ENCODE data around the gene CDIPT. TPM values are rescaled to one million over a fixed set of nuclear protein-coding genes. Genes with fewer than 3 reads are reported as not detected.

Gene CDIPT
- total and polyA plus RNA-seq, 2 of the 13 experiments (the other 11 are each of a cell fraction or from before 2014, with no cell fraction given) = 54.9 to 97.5 TPM

- TF ChIP-seq PCBP1 (IDR thresholded peaks at IDR 0.05; ENCODE audit: borderline replicate concordance, low read depth, low read length) (peak; percentile 67; the same call in 1 of the 2 replicates), ZNF549 (CRISPR knock-in tag; IDR thresholded peaks at IDR 0.05) (no peak), ZNF678 (CRISPR knock-in tag; IDR thresholded peaks at IDR 0.05) (peak; percentile 25; the same call in 1 of the 2 replicates), ZNF574 (CRISPR knock-in tag; IDR thresholded peaks at IDR 0.05) (peak; percentile 99), MIER2 (CRISPR knock-in tag; IDR thresholded peaks at IDR 0.05) (no peak), ZKSCAN1 (IDR thresholded peaks at IDR 0.05; ENCODE audit: low read length) (peak; percentile 68; the same call in 1 of the 2 replicates), MLX (CRISPR knock-in tag; IDR thresholded peaks at IDR 0.05) (no peak), ZBTB21 (CRISPR knock-in tag; IDR thresholded peaks at IDR 0.05) (peak; percentile 66; the same call in 1 of the 2 replicates), ATF1 (CRISPR knock-in tag; IDR thresholded peaks at IDR 0.05) (no peak; the same call in 1 of the 2 replicates), XBP1 (CRISPR knock-in tag; IDR thresholded peaks at IDR 0.05) (no peak), NRL (CRISPR knock-in tag; IDR thresholded peaks at IDR 0.05; ENCODE audit: borderline replicate concordance) (peak; percentile 95), SIN3A (IDR thresholded peaks at IDR 0.05; ENCODE audit: borderline replicate concordance, low read depth, low read length) (peak; percentile 52; the same call in 1 of the 2 replicates), ZMAT3 (CRISPR knock-in tag; conservative IDR thresholded peaks at IDR 0.05) (peak; percentile 95), SIX1 (CRISPR knock-in tag; IDR thresholded peaks at IDR 0.05; ENCODE audit: borderline replicate concordance) (0 out of 2 replicates have a peak, but pooled peaks have one; percentile 21), PHF5A (CRISPR knock-in tag; IDR thresholded peaks at IDR 0.05; ENCODE audit: low read depth, unreplicated experiment) (no peak), ZNF12 (CRISPR knock-in tag; IDR thresholded peaks at IDR 0.05) (peak; percentile 26; the same call in 1 of the 2 replicates), CHD2 (IDR thresholded peaks at IDR 0.05; ENCODE audit: low read depth, low read length) (peak; percentile 41)
- TF ChIP-seq, protein P1, sequence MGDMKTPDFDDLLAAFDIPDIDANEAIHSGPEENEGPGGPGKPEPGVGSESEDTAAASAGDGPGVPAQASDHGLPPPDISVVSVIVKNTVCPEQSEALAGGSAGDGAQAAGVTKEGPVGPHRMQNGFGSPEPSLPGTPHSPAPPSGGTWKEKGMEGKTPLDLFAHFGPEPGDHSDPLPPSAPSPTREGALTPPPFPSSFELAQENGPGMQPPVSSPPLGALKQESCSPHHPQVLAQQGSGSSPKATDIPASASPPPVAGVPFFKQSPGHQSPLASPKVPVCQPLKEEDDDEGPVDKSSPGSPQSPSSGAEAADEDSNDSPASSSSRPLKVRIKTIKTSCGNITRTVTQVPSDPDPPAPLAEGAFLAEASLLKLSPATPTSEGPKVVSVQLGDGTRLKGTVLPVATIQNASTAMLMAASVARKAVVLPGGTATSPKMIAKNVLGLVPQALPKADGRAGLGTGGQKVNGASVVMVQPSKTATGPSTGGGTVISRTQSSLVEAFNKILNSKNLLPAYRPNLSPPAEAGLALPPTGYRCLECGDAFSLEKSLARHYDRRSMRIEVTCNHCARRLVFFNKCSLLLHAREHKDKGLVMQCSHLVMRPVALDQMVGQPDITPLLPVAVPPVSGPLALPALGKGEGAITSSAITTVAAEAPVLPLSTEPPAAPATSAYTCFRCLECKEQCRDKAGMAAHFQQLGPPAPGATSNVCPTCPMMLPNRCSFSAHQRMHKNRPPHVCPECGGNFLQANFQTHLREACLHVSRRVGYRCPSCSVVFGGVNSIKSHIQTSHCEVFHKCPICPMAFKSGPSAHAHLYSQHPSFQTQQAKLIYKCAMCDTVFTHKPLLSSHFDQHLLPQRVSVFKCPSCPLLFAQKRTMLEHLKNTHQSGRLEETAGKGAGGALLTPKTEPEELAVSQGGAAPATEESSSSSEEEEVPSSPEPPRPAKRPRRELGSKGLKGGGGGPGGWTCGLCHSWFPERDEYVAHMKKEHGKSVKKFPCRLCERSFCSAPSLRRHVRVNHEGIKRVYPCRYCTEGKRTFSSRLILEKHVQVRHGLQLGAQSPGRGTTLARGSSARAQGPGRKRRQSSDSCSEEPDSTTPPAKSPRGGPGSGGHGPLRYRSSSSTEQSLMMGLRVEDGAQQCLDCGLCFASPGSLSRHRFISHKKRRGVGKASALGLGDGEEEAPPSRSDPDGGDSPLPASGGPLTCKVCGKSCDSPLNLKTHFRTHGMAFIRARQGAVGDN (CRISPR knock-in tag; IDR thresholded peaks at IDR 0.05) = peak; percentile 94
- TF ChIP-seq, protein P2, sequence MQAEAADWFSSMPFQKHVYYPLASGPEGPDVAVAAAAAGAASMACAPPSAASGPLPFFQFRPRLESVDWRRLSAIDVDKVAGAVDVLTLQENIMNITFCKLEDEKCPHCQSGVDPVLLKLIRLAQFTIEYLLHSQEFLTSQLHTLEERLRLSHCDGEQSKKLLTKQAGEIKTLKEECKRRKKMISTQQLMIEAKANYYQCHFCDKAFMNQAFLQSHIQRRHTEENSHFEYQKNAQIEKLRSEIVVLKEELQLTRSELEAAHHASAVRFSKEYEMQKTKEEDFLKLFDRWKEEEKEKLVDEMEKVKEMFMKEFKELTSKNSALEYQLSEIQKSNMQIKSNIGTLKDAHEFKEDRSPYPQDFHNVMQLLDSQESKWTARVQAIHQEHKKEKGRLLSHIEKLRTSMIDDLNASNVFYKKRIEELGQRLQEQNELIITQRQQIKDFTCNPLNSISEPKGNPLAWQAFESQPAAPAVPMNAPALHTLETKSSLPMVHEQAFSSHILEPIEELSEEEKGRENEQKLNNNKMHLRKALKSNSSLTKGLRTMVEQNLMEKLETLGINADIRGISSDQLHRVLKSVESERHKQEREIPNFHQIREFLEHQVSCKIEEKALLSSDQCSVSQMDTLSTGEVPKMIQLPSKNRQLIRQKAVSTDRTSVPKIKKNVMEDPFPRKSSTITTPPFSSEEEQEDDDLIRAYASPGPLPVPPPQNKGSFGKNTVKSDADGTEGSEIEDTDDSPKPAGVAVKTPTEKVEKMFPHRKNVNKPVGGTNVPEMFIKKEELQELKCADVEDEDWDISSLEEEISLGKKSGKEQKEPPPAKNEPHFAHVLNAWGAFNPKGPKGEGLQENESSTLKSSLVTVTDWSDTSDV (CRISPR knock-in tag; IDR thresholded peaks at IDR 0.05) = peak; percentile 89
Measured at GRCh38 chr16:29815793-29816693, 47.0 kb downstream of the CDIPT start, which contains the start of gene PAGR1 (continued).
